Retinal pigment epithelial cell (primary cell): ENCODE measurements around the gene PLLP.

Experiments used
- DNase-seq: peaks from one replicate; pipeline ENCODE4 v3.0.0-alpha.2; 2010; ENCODE audit warnings: low read depth
- H3K4me3 ChIP-seq: 2 replicates; pipeline ENCODE4 v1.5.1; 2011; ENCODE audit warnings: mild to moderate bottlenecking, low read length, control low read depth, moderate library complexity
- CTCF ChIP-seq: conservative IDR thresholded peaks from 2 replicates; pipeline ENCODE4 v1.5.1; 2011; ENCODE audit warnings: low read depth, low read length, control low read depth, inconsistent platforms

The PLLP gene

GRCh38 chr16:57260294-57260929 lies 24.1 kb downstream of the PLLP start:
- H3K4me3 ChIP-seq: no peak overlapping the region
- no peak for TF ChIP-seq CTCF
- DNase-seq: peak; percentile 39

GRCh38 chr16:57258910-57259475 lies 25.5 kb downstream of the PLLP start:
- no peak overlapping the region for H3K4me3 ChIP-seq
- TF ChIP-seq CTCF: no peak
- DNase-seq: no peak

DNA sequence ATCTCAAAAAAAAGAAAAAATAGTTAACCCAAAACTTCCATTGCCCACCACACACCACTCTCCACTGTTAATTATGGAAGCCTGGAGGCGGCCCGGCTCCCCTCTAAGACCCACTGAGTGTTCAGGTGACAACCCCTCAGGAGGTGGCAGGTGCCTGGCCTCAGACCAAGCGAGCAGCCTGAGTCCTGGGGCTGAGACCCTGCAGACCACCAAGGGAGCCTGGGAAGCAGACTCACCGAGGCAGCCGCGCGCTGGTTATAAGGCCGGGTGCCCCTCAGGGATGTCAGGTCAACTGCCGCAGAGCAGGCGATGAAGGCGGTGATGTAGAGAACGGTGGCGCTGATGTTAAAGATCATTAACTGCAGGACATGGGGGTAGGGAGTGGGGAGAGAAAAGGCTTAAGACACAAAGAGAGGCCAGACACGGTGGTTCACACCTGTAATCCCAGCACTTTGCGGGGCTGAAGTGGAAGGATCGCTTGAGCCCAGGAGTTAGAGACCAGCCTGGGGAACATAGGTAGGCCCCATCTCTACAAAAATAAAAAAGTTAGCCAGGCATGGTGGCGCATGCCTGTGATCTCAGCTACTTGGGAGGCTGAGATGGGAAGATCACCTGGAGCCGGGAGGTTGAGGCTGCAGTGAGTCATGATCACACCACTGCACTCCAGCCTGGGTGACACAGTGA lies 26.1 kb downstream of the PLLP start:
- no peak for TF ChIP-seq CTCF
- no peak for DNase-seq
- H3K4me3 ChIP-seq: no peak overlapping the region

- no peak for TF ChIP-seq CTCF
- H3K4me3 ChIP-seq: no peak overlapping the region
- no peak for DNase-seq
These were observed 26.9 kb downstream of the PLLP start for GRCh38 chr16:57257455-57258070.

DNA sequence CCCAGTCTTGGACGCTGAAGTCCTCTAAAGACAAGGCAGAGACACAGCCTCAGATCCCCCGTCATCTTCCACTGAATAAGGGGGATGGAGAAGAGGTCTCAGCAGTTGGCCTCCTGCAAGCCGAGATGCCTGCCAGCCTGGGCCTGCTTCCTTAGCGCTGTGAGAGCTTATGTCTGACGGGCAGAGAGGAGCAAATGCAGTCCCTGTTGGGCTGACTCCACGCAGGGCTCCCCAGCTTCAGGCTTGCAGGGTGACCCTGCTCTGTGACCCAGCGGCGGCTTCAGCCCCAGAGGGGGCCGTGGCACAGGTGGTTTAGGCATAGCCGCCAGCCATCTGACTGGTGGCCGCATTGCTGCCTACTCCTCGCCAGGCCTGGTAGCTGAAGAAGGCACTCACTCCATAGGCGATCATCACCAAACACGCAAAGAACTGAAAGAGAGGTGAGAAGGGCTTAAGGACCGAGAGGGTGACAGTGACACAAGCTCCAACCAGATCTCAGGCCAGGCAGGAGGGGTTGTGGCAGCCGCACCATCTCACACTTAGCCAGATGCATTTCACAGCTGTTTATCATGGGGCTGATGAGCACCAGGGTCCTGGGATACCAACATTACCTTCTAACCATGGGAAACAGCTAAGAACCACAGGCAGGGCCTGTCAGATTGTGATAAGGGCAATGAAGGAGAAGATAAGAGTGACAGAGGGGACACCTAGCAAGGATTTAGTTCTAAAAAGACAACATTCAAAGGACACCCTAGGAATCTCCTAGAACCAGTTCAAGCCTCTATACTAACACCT lies 27.7 kb downstream of the PLLP start:
- no peak for DNase-seq
- no peak overlapping the region for H3K4me3 ChIP-seq
- TF ChIP-seq CTCF: no peak

GRCh38 chr16:57255686-57256415 lies 28.6 kb downstream of the PLLP start:
- TF ChIP-seq CTCF: no peak
- no peak for DNase-seq

More at GRCh38 chr16:57255686-57256415, 28.6 kb downstream of the PLLP start:
- no peak overlapping the region for H3K4me3 ChIP-seq
